ENCODE measurements around the gene SNRPF. TPM values are rescaled to one million over a fixed set of nuclear protein-coding genes. Genes with fewer than 3 reads are reported as not detected.

SNRPF gene
- total RNA-seq, 1 experiment from 2014 or later, result 46.9 TPM

DNA sequence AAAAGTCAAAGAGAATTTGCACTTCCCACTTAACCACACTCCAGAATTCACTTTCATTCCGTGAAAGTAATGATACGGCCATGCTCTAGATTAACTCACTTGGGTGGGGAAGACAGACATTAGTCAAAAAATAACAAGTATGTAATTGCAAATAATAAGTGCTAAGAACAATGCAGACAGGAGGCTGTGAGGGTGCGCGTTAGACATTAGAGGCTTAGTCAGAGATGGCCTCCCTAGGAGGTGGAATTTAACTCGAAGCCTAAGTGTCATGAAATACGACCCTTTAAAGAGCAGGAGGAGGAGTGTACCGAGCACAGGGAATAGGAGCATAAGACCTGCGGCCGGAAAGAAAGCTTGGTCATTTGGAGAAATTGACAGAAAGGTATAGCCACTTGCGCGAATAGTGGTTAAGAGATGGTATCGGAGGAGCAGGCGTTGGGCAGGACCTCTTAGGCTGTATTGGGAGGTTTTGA is 628 bp downstream of the SNRPF start:
- no peaks in the 10 kb centered on the region for H3K4me1 Mint-ChIP-seq (ENCODE audit: insufficient read depth, unreplicated experiment)
- TSS peak; percentile 36 for BruUV-seq (replicated peaks)
- ChIA-PET CTCF (interaction anchor here (0.5 to 0.7 kb wide), 3 partner anchors 39 to 662 kb away, joined by 3 read pairs; no protein-coding TSS in a partner anchor), POLR2A (interaction anchor here (0.5 to 2.7 kb wide), 14 partner anchors 10 to 642 kb away, joined by 3 to 12 read pairs (median 3); partner anchors contain the start of genes FGD6 and VEZT)
- intact Hi-C loops (cut with micrococcal nuclease), result no loop called here
- H3K27me3 Mint-ChIP-seq (ENCODE audit: insufficient read depth, unreplicated experiment), result peaks cover 8% of the 10 kb centered on the region
- H3K4me3 Mint-ChIP-seq (ENCODE audit: unreplicated experiment), result no peak overlapping the region
- no peaks in the 10 kb centered on the region for H3K9me3 Mint-ChIP-seq (ENCODE audit: unreplicated experiment)
- DNase-seq (ENCODE audit: unreplicated experiment), result peak; percentile 41
- TF ChIP-seq, protein P1, sequence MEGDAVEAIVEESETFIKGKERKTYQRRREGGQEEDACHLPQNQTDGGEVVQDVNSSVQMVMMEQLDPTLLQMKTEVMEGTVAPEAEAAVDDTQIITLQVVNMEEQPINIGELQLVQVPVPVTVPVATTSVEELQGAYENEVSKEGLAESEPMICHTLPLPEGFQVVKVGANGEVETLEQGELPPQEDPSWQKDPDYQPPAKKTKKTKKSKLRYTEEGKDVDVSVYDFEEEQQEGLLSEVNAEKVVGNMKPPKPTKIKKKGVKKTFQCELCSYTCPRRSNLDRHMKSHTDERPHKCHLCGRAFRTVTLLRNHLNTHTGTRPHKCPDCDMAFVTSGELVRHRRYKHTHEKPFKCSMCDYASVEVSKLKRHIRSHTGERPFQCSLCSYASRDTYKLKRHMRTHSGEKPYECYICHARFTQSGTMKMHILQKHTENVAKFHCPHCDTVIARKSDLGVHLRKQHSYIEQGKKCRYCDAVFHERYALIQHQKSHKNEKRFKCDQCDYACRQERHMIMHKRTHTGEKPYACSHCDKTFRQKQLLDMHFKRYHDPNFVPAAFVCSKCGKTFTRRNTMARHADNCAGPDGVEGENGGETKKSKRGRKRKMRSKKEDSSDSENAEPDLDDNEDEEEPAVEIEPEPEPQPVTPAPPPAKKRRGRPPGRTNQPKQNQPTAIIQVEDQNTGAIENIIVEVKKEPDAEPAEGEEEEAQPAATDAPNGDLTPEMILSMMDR (IDR thresholded peaks at IDR 0.05; ENCODE audit: unreplicated experiment), result no peak
- H3K36me3 Mint-ChIP-seq (ENCODE audit: insufficient read depth, unreplicated experiment), result peaks cover 38% of the 10 kb centered on the region
- H3K27ac Mint-ChIP-seq (ENCODE audit: low read depth, unreplicated experiment), result no peak overlapping the region

DNA sequence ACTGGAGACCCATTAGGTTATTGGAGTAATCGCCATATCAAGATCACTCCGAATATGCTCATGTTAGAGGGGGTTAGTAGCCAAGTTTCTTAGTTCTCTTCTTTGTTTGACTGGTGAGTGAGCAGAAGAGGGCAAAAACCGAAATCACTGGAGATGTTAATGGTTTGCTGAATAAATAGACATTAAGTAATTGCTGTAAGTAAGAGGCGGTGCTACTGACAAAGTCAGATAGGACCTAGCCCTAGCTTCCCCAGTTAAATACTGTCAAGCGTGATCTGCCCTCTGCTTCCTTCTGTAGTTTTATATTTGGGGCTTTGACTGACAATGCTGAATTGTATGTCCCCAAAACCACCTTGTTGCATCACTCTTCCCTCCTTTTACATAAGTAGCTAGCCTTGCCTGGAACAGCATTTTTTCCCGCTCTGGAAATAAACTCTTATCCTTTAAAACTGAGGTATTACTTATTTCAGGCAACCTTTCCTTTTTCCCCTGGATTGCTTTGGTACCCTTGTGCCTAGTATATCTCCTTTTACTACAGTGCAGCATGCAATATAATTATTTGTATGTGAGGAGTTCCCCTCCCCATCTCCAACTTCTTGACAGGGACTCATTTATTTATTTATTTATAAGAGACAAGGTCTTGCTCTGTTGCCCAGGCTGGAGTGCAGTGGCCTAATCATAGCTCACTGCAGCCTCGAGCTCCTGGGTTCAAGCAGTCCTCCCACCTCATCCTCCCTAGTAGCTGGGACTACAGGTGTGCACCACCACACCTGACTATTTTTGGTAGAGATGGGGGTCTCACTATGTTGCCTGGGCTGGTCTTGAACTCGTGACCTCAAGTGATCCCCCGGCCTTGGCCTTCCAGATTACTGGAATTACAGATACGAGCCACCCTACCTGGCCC is 1.4 kb downstream of the SNRPF start:
- ChIA-PET CTCF (interaction anchor here (0.5 to 1.3 kb wide), 5 partner anchors 40 to 663 kb away, joined by 3 to 5 read pairs (median 3); no protein-coding TSS in a partner anchor), POLR2A (interaction anchor here (0.5 to 2.7 kb wide), 12 partner anchors 9 to 643 kb away, joined by 3 to 12 read pairs (median 3); partner anchors contain the start of genes FGD6 and VEZT)
- Mint-ChIP-seq H3K27me3 (ENCODE audit: insufficient read depth, unreplicated experiment) (no peaks in the 10 kb centered on the region), H3K4me1 (ENCODE audit: insufficient read depth, unreplicated experiment) (no peaks in the 10 kb centered on the region), H3K36me3 (ENCODE audit: insufficient read depth, unreplicated experiment) (peaks cover 46% of the 10 kb centered on the region), H3K27ac (ENCODE audit: low read depth, unreplicated experiment) (no peak overlapping the region), H3K4me3 (ENCODE audit: unreplicated experiment) (no peak overlapping the region), H3K9me3 (ENCODE audit: unreplicated experiment) (no peaks in the 10 kb centered on the region)
- intact Hi-C loops (cut with micrococcal nuclease), result no loop called here
- DNase-seq (ENCODE audit: unreplicated experiment), result no peak
- TF ChIP-seq, protein P1 (IDR thresholded peaks at IDR 0.05; ENCODE audit: unreplicated experiment), result no peak
- no TSS peak for BruUV-seq (replicated peaks)

DNA sequence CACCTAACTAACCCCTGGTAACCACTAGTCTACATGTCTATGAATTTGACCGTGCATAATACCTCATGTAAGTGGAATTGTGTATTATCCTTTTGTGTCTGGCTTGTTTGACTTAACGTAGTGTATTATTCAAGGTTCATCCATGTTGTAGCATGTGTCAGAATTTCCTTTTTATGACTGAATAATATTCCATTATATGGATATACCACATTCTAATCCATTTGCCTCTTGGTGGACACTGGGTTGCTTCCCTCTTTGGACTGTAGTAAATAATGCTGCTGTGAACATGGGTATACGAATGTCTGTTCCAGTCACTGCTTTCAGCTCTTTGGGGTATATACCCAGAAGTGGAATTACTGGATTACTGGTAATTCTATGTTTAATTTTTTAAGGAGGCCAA is 3.3 kb downstream of the SNRPF start:
- TF ChIP-seq, protein P1 (IDR thresholded peaks at IDR 0.05; ENCODE audit: unreplicated experiment), result no peak
- intact Hi-C loops (cut with micrococcal nuclease), result no loop called here
- Mint-ChIP-seq H3K36me3 (ENCODE audit: insufficient read depth, unreplicated experiment) (peaks cover 58% of the 10 kb centered on the region), H3K27ac (ENCODE audit: low read depth, unreplicated experiment) (no peak overlapping the region), H3K4me1 (ENCODE audit: insufficient read depth, unreplicated experiment) (no peaks in the 10 kb centered on the region), H3K9me3 (ENCODE audit: unreplicated experiment) (no peaks in the 10 kb centered on the region), H3K4me3 (ENCODE audit: unreplicated experiment) (no peak overlapping the region), H3K27me3 (ENCODE audit: insufficient read depth, unreplicated experiment) (no peaks in the 10 kb centered on the region)
- ChIA-PET CTCF (interaction anchor here (0.6 kb wide), 2 partner anchors 266 to 655 kb away, joined by 3 to 4 read pairs; no protein-coding TSS in a partner anchor), POLR2A (interaction anchor here (0.6 kb wide), 1 partner anchor 146 kb away, joined by 3 read pairs; no protein-coding TSS in a partner anchor)
- no peak for DNase-seq (ENCODE audit: unreplicated experiment)
- BruUV-seq (replicated peaks), result no TSS peak

DNA sequence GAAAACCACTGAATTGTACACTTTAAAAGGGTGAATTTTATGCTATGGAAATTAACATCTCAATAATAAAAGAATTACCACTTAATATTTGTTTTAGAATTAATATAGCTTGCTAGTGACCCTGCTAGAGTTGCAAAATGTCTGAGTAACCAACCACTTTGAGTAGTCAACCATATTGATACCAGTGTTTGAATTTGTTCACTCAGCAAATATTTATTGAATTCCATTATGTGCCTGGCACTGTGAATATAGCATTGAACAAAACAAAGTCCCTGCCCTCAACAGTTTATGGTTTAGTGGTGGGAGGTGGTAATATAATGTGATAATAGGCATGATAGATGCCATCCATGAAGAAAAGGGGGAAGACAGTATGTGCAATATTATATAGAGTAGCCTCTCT is 4.6 kb downstream of the SNRPF start:
- no peak overlapping the region for H3K4me3 Mint-ChIP-seq (ENCODE audit: unreplicated experiment)
- TF ChIP-seq, protein P1 (IDR thresholded peaks at IDR 0.05; ENCODE audit: unreplicated experiment), result no peak
- intact Hi-C loops (cut with micrococcal nuclease), result no loop called here
- ChIA-PET POLR2A (no interaction called here), CTCF (no interaction called here)
- H3K27ac Mint-ChIP-seq (ENCODE audit: low read depth, unreplicated experiment), result no peak overlapping the region
- H3K27me3 Mint-ChIP-seq (ENCODE audit: insufficient read depth, unreplicated experiment), result no peaks in the 10 kb centered on the region
- no peaks in the 10 kb centered on the region for H3K4me1 Mint-ChIP-seq (ENCODE audit: insufficient read depth, unreplicated experiment)
- DNase-seq (ENCODE audit: unreplicated experiment), result no peak
- no peaks in the 10 kb centered on the region for H3K9me3 Mint-ChIP-seq (ENCODE audit: unreplicated experiment)
- peaks cover 71% of the 10 kb centered on the region for H3K36me3 Mint-ChIP-seq (ENCODE audit: insufficient read depth, unreplicated experiment)
- no TSS peak for BruUV-seq (replicated peaks)
